ENCODE data around the gene MRPL51. TPM values are rescaled to one million over a fixed set of nuclear protein-coding genes. Genes with fewer than 3 reads are reported as not detected.
"Not testable (repeated sequence)": the region's sequence is repeated elsewhere in the genome, so short reads cannot be mapped to it uniquely, and the experiment has no call there.

Gene MRPL51
- total RNA-seq, 2 donors from 2014 or later: 87.7 to 104 TPM

GRCh38 chr12:6494258-6494743 lies 1.2 kb upstream of the MRPL51 start:
- H3K36me3 ChIP-seq: peaks cover 22% of the 10 kb centered on the region
- H3K27ac ChIP-seq: peak overlapping the region; percentile 96 to 97
- H3K27me3 ChIP-seq: no peaks in the 10 kb centered on the region
- H3K4me1 ChIP-seq: peaks cover 0 to 23% of the 10 kb centered on the region in 2 donors
- H3K4me3 ChIP-seq: peak overlapping the region; percentile 51 to 70
- no peak for TF ChIP-seq CTCF (IDR thresholded peaks at IDR 0.05)
- no peaks in the 10 kb centered on the region for H3K9me3 ChIP-seq
- no peak for DNase-seq (ENCODE audit: low spot score)

DNA sequence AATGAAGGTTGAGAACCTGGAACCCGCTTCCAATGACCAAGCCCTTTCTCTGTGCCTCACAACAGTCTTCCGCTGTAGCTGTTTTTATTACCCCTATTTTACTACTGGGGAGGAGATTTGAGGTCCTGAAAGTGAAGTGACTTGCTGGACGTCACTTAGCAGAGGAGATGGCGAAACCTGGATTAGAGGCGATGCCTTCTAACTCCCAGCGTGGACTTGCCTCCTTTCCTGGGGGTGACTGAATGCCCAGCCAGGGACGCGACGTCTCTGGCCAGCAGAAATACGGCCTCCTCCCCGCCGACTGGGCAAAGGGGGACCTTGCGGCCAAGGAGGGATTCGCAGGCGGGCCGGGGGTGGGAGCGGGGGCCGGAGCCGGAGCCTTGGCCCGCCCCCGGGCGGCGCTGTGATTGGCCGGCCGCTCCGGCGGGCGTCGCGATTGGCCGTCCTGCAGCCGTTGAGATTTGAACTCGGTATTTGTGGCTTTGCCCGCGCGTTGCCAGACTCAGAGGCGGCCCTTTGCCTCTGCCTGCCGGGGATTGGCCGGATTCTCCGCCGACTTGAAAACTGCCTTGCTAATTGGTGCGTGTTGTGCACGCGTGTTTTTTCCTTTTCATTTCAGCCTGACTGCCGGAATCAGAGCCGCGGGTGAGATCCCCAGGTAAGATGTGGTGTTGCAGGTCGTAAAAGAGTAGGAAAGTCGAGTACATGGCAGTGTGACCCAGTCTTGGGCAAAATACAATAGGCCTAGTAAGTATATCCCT lies 615 bp upstream of the MRPL51 start, which contains the start of gene NCAPD2:
Gene NCAPD2, plus strand, starts transcription at position 606 of the 761 bp plus-strand sequence. CDS start 997 bp downstream, outside the sequence.
- H3K27ac ChIP-seq: peak within 1 kb of the TSS; percentile 96 to 97
- peaks cover 0 to 23% of the 10 kb centered on the region in 2 donors for H3K4me1 ChIP-seq
- no peaks in the 10 kb centered on the region for H3K9me3 ChIP-seq
- peak; percentile 98 for DNase-seq (ENCODE audit: low spot score)
- peak; percentile 31 to 52 for TF ChIP-seq CTCF (IDR thresholded peaks at IDR 0.05)
- H3K4me3 ChIP-seq: peak within 1 kb of the TSS; percentile 51 to 70
- peaks cover 16% of the 10 kb centered on the region for H3K36me3 ChIP-seq
- no peaks in the 10 kb centered on the region for H3K27me3 ChIP-seq

DNA sequence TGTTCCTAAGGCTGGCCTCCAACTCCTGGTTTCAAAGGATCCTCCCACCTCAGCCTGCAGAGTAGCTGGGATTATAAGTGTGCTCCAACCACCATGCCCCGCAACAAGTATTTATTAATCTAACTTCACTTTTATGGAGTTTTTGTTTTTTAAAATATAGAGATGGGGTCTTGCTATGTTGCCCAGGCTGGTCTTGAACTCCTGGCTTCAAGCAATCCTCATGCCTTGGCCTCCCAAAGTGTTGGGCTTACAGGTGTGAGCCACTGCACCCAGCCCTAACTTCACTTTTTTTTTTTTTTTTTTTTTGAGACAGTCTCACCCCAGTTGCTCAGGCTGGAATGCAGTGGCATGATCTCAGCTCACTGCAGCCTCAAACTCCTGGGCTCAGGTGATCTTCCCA lies 2.4 kb downstream of the MRPL51 start:
- not testable (repeated sequence) for H3K4me3 ChIP-seq; H3K9me3 ChIP-seq; H3K36me3 ChIP-seq; H3K27me3 ChIP-seq; DNase-seq (ENCODE audit: low spot score); H3K27ac ChIP-seq
- H3K4me1 ChIP-seq: peaks cover 0 to 23% of the 10 kb centered on the region in 2 donors

- no peak overlapping the region for H3K27ac ChIP-seq
- peaks cover 0 to 11% of the 10 kb centered on the region in 2 donors for H3K4me1 ChIP-seq
- no peak for TF ChIP-seq CTCF (IDR thresholded peaks at IDR 0.05)
- no peaks in the 10 kb centered on the region for H3K27me3 ChIP-seq
- peaks cover 8% of the 10 kb centered on the region for H3K36me3 ChIP-seq
- H3K4me3 ChIP-seq: no peak overlapping the region
- DNase-seq (ENCODE audit: low spot score): no peak
- no peaks in the 10 kb centered on the region for H3K9me3 ChIP-seq
These were observed 3.6 kb downstream of the MRPL51 start for GRCh38 chr12:6489449-6489848.

- peaks cover 8% of the 10 kb centered on the region for H3K36me3 ChIP-seq
- peaks cover 0 to 6% of the 10 kb centered on the region in 2 donors for H3K4me1 ChIP-seq
- no peak overlapping the region for H3K4me3 ChIP-seq
- no peak overlapping the region for H3K27ac ChIP-seq
- H3K27me3 ChIP-seq: no peaks in the 10 kb centered on the region
- no peaks in the 10 kb centered on the region for H3K9me3 ChIP-seq
- no peak for TF ChIP-seq CTCF (IDR thresholded peaks at IDR 0.05)
- DNase-seq (ENCODE audit: low spot score): no peak
These were observed 4.8 kb downstream of the MRPL51 start for GRCh38 chr12:6488240-6488639.

DNA sequence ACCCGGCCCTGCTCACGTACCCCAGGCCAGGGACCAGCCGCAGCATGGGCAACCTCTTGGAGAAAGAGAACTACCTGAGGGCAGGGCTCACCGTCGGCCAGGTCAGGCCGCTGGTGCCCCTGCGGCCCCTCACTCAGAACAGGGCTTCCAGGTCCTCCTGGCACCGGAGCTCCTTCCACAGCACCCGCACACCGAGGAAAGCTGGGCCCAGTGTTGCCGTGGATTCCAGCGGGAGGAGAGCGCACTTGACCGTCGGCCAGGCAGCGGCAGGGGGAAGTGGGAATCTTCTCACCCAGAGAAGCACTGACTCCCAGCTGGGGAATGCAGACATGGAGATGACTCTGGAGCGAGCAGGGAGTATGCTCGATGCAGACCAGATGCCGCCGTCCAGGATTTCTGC lies 14.6 kb downstream of the MRPL51 start:
- H3K27ac ChIP-seq: no peak overlapping the region
- H3K36me3 ChIP-seq: no peaks in the 10 kb centered on the region
- no peaks in the 10 kb centered on the region for H3K27me3 ChIP-seq
- DNase-seq (ENCODE audit: low spot score): no peak
- H3K4me3 ChIP-seq: no peak overlapping the region
- H3K4me1 ChIP-seq: no peaks in the 10 kb centered on the region
- H3K9me3 ChIP-seq: no peaks in the 10 kb centered on the region
- TF ChIP-seq CTCF (IDR thresholded peaks at IDR 0.05): no peak

- not testable (repeated sequence) for H3K4me1 ChIP-seq; DNase-seq (ENCODE audit: low spot score); H3K36me3 ChIP-seq; H3K27ac ChIP-seq; H3K27me3 ChIP-seq; H3K4me3 ChIP-seq; H3K9me3 ChIP-seq
These were observed 15.3 kb downstream of the MRPL51 start for GRCh38 chr12:6477601-6478377.

All from right atrium auricular region (tissue), 2 donors.